HepG2 (cell line): ENCODE results near the gene TMEM233. TPM values are rescaled to one million over a fixed set of nuclear protein-coding genes. Genes with fewer than 3 reads are reported as not detected.

Source experiments
- ATAC-seq: fragments of 200-7000 bp; cut with Tn5 transposase; 3 replicates; pipeline ENCODE4 v1.9.1; 2020; ENCODE audit warnings: mild to moderate bottlenecking, moderate library complexity
- BruUV-seq: library from RNA; stranded (reverse); fragments of 400-500 nt; replicated peaks from 2 replicates; lab custom pipeline; 2021; lab: Mats Ljungman, UMichigan
- CTCF ChIA-PET: fragments of 300-600 bp; formaldehyde crosslinking; extraction: SDS; loops from one replicate; lab custom pipeline; 2021; ENCODE audit warnings: low total read pairs, inconsistent platforms, low intra/inter-chr PET ratio; lab: Yijun Ruan, JAX
- POLR2A ChIA-PET: fragments of 350-600 bp; sonication (Branson Sonifier 250); formaldehyde crosslinking; loops from one replicate; lab custom pipeline; 2020; ENCODE audit warnings: antibody characterized with exemption, inconsistent platforms; lab: Yijun Ruan, JAX
- DNase-seq: peaks from one replicate; pipeline ENCODE4 v3.0.0-alpha.2; 2015; ENCODE audit warnings: low spot score
- FAIRE-seq: peaks from 3 replicates; lab custom pipeline; 2011; peaks lifted over from hg19 to GRCh38; lab: Jason Lieb, UNC
- H2AFZ ChIP-seq: one replicate; pipeline ENCODE4 v1.6.1; 2011; ENCODE audit warnings: low read length, inconsistent platforms
- H3K27ac ChIP-seq: fragments of 300-600 bp; 3 replicates; pipeline ENCODE4 v1.8.0; 2011; ENCODE audit warnings: mixed run types, mild to moderate bottlenecking, mixed read lengths, low read length, inconsistent platforms; ENCODE audit not compliant: insufficient read depth; ENCODE audit errors: extremely low read length
- H3K27me3 ChIP-seq, 2 experiments: fragments of 200-600 bp in 1 of 2; 2 replicates in 1 of 2; 3 replicates in 1 of 2; pipeline versions ENCODE4 v1.6.0 to v1.8.0; 2011; ENCODE audit warnings: low read length in 2 of 2, mild to moderate bottlenecking in 2 of 2, moderate library complexity in 2 of 2, inconsistent platforms in 1 of 2; ENCODE audit not compliant: insufficient read depth in 2 of 2, control insufficient read depth in 1 of 2
- H3K36me3 ChIP-seq, 2 experiments: fragments of 200-600 bp in 1 of 2; replicated peaks in 1 of 2; 2 replicates in 1 of 2; 3 replicates in 1 of 2; pipeline versions ENCODE4 v1.5.1 to v1.8.0; 2011; ENCODE audit warnings: low read length in 2 of 2, inconsistent platforms in 1 of 2; ENCODE audit not compliant: insufficient read depth in 2 of 2, control insufficient read depth in 1 of 2
- H3K4me1 ChIP-seq: 2 replicates; pipeline ENCODE4 v1.5.1; 2012; ENCODE audit warnings: low read length, inconsistent platforms; ENCODE audit not compliant: insufficient read depth
- H3K4me2 ChIP-seq: 2 replicates; pipeline ENCODE4 v1.6.0; 2011; ENCODE audit warnings: low read depth, low read length, inconsistent platforms
- H3K4me3 ChIP-seq, 3 experiments: fragments of 200-600 bp in 1 of 3; sonication (generic), shearing (Covaris generic) in 1 of 3; replicated peaks in 1 of 3; 2 replicates each; pipeline ENCODE4 v1.5.1; 2011 to 2016; ENCODE audit warnings: low read length in 3 of 3, inconsistent platforms in 2 of 3, low read depth in 2 of 3, mild to moderate bottlenecking in 2 of 3, control low read depth in 1 of 3, mixed read lengths in 1 of 3; ENCODE audit not compliant: insufficient read depth in 1 of 3
- H3K79me2 ChIP-seq: one replicate; pipeline ENCODE4 v1.6.1; 2011; ENCODE audit warnings: low read length, inconsistent platforms; ENCODE audit not compliant: insufficient read depth
- H3K9ac ChIP-seq: 2 replicates; pipeline ENCODE4 v1.6.0; 2011; ENCODE audit warnings: mild to moderate bottlenecking, low read depth, low read length, inconsistent platforms; ENCODE audit not compliant: insufficient read depth
- H3K9me3 ChIP-seq: 2 replicates; pipeline ENCODE4 v1.5.1; 2012; ENCODE audit warnings: mild to moderate bottlenecking, low read length
- H4K20me1 ChIP-seq: 2 replicates; pipeline ENCODE4 v1.6.0; 2011; ENCODE audit warnings: inconsistent platforms, mild to moderate bottlenecking, low read length, moderate library complexity; ENCODE audit not compliant: insufficient read depth
- AGO2 ChIP-seq: fragments of 200-400 bp; formaldehyde crosslinking; optimal IDR thresholded peaks from 2 replicates; pipeline ENCODE3; 2017; ENCODE audit warnings: mild to moderate bottlenecking, low read depth, low read length, moderate library complexity
- GABPA ChIP-seq, 2 experiments: IDR thresholded peaks; 2 replicates each; pipeline ENCODE4 v1.6.1; 2011 to 2016; ENCODE audit warnings: low read depth in 2 of 2, low read length in 1 of 2, missing biosample characterization in 1 of 2, missing genetic modification characterization in 1 of 2
- HOMEZ ChIP-seq: IDR thresholded peaks from 2 replicates; pipeline ENCODE4 v1.6.1; 2016; ENCODE audit warnings: low read depth
- JARID2 ChIP-seq: sonication (generic); formaldehyde crosslinking; IDR thresholded peaks from 2 replicates; pipeline ENCODE4 v1.8.1; 2023; ENCODE audit warnings: missing genetic modification reagents, inconsistent platforms; ENCODE audit not compliant: insufficient replicate concordance
- KDM6A ChIP-seq: IDR thresholded peaks from 2 replicates; pipeline ENCODE4 v1.6.1; 2016; ENCODE audit warnings: low read depth
- KMT2A ChIP-seq: sonication (generic); formaldehyde crosslinking; IDR thresholded peaks from 2 replicates; pipeline ENCODE4 v1.4.0; 2020; ENCODE audit warnings: missing genetic modification reagents
- NONO ChIP-seq, 2 experiments: fragments of 450-650 bp in 1 of 2; sonication (generic) in 1 of 2; formaldehyde crosslinking in 1 of 2; IDR thresholded peaks in 1 of 2; conservative IDR thresholded peaks in 1 of 2; 2 replicates each; pipeline versions ENCODE4 v1.6.1 to v1.8.0; 2017 to 2022; ENCODE audit warnings: mild to moderate bottlenecking in 1 of 2, missing genetic modification reagents in 1 of 2, moderate library complexity in 1 of 2
- NPAS2 ChIP-seq: sonication (generic); formaldehyde crosslinking; IDR thresholded peaks from 2 replicates; pipeline ENCODE4 v1.8.0; 2022; ENCODE audit warnings: mild to moderate bottlenecking, missing genetic modification reagents, borderline replicate concordance
- NR2C2 ChIP-seq: sonication (generic); formaldehyde crosslinking; IDR thresholded peaks from 2 replicates; pipeline ENCODE4 v1.4.0; 2020; ENCODE audit warnings: missing genetic modification reagents, mild to moderate bottlenecking, moderate library complexity, borderline replicate concordance
- POGZ ChIP-seq: sonication (generic); formaldehyde crosslinking; IDR thresholded peaks from 2 replicates; pipeline ENCODE4 v1.4.0; 2020; ENCODE audit warnings: mild to moderate bottlenecking, missing genetic modification reagents
- RAD51 ChIP-seq: fragments of 450-650 bp; IDR thresholded peaks from 2 replicates; pipeline ENCODE4 v1.6.1; 2016; ENCODE audit warnings: borderline replicate concordance
- RFX1 ChIP-seq: fragments of 450-650 bp; IDR thresholded peaks from 2 replicates; pipeline ENCODE4 v1.6.1; 2017
- SUZ12 ChIP-seq: fragments of 150-350 bp; IDR thresholded peaks from 2 replicates; pipeline ENCODE4 v1.6.1; 2014; ENCODE audit warnings: low read depth, low read length
- TSC22D2 ChIP-seq: sonication (generic); formaldehyde crosslinking; IDR thresholded peaks from 2 replicates; pipeline ENCODE4 v1.5.1; 2020; ENCODE audit warnings: missing genetic modification reagents, mild to moderate bottlenecking, borderline replicate concordance
- ZNF17 ChIP-seq: sonication (generic); formaldehyde crosslinking; IDR thresholded peaks from 2 replicates; pipeline ENCODE4 v1.5.0; 2020; ENCODE audit warnings: mild to moderate bottlenecking, missing genetic modification reagents
- ZNF230 ChIP-seq: sonication (generic); formaldehyde crosslinking; IDR thresholded peaks from 2 replicates; pipeline ENCODE4 v1.4.0; 2020; ENCODE audit warnings: mild to moderate bottlenecking, missing genetic modification reagents
- ZNF446 ChIP-seq: sonication (generic); formaldehyde crosslinking; IDR thresholded peaks from 2 replicates; pipeline ENCODE4 v1.5.0; 2020; ENCODE audit warnings: mild to moderate bottlenecking, missing genetic modification reagents
- ZNF589 ChIP-seq: sonication (generic); formaldehyde crosslinking; conservative IDR thresholded peaks from 2 replicates; pipeline ENCODE4 v1.8.0; 2022; ENCODE audit warnings: mild to moderate bottlenecking, moderate library complexity, missing genetic modification reagents
- ZNF672 ChIP-seq: sonication (generic); formaldehyde crosslinking; IDR thresholded peaks from 2 replicates; pipeline ENCODE4 v1.8.1; 2022; ENCODE audit warnings: missing genetic modification reagents
- ZNF709 ChIP-seq: sonication (generic); formaldehyde crosslinking; IDR thresholded peaks from 2 replicates; pipeline ENCODE4 v1.5.0; 2020; ENCODE audit warnings: mild to moderate bottlenecking, missing genetic modification reagents
- WGBS: methylation state at CpG from one replicate; pipeline ENCODE4 v1.1.6; 2017; ENCODE audit warnings: low lambda C conversion rate; 5-methylcytosine and 5-hydroxymethylcytosine counted together
- in situ Hi-C: cut with HindIII; loops from 2 replicates; pipeline ENCODE4 v1.10.0; 2017; ENCODE audit warnings: low pct_unique_long_range_greater_than_20kb; ENCODE audit not compliant: extremely low pct_ligation_motif_present
- intact Hi-C: fragments of 100-400 bp; cut with micrococcal nuclease; formaldehyde crosslinking; loops from one replicate; pipeline ENCODE4 v1.10.0; 2022; ENCODE audit not compliant: unreplicated experiment
- polyA plus RNA-seq, 8 experiments: library from polyadenylated mRNA; depleted of rRNA in 3 of 8; stranded (reverse) in 7 of 8; unstranded in 1 of 8; fragments of >200 nt; fragmentation: Illumina TruSeq in 4 of 8; extraction: Trizol in 4 of 8; gene quantifications; 2 replicates each; pipeline versions ENCODE4 v1.2.1 to v1.2.3, GENCODE V29; 2011 to 2016; ENCODE audit warnings: low read depth in 4 of 8, missing spikeins in 1 of 8, mixed read lengths in 1 of 8; ENCODE audit not compliant: insufficient read depth in 1 of 8
- total RNA-seq, 5 experiments: library from RNA; depleted of rRNA; stranded (reverse); fragments of >200 nt; fragmentation: Illumina TruSeq; extraction: Trizol; gene quantifications; 2 replicates each; pipeline ENCODE4 v1.2.3, GENCODE V29; 2016; ENCODE audit warnings: low read depth in 1 of 5
- TF ChIP-seq, protein P1 (sequence below): sonication (generic); formaldehyde crosslinking; IDR thresholded peaks from 2 replicates; pipeline ENCODE4 v1.4.0; 2020; ENCODE audit warnings: missing genetic modification reagents, mild to moderate bottlenecking, borderline replicate concordance
- TF ChIP-seq, protein P2 (sequence below): IDR thresholded peaks from 2 replicates; pipeline ENCODE4 v1.6.1; 2012; ENCODE audit warnings: low read depth, low read length, improper control_type of control experiment

Gene TMEM233
- total and polyA plus RNA-seq, 2 of the 13 experiments (the other 11 are each of a cell fraction or from before 2014, with no cell fraction given), result 0.03 TPM; not detected in 1

DNA sequence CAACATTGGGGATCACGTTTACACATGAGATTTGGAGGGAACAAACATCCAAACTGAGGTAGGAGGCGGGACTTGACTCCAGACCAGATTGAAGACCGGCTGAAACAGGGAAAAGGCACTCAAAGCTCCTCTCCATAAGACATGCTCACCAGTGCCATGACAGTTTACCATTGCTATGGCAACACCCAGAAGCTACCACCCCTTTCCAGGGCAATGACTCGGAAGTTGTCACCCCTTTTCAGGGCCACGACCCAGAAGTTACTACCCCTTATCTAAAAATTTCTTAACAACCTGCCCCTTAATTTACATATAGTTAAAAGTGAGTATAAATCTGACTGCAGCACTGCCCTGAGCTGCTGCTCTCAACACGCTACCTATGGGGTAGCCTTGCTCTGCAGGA is 34.1 kb downstream of the TMEM233 start:
- in situ Hi-C loops, result no loop called here
- BruUV-seq, result no TSS peak
- Histone ChIP-seq H3K4me3 (no peak overlapping the region), H3K27me3 (no peaks in the 10 kb centered on the region), H3K9me3 (no peaks in the 10 kb centered on the region), H3K4me2 (peak overlapping the region; percentile 41), H3K27ac (peak overlapping the region; percentile 54), H2AFZ (no peak overlapping the region), H3K36me3 (no peaks in the 10 kb centered on the region), H3K4me1 (peaks cover 27% of the 10 kb centered on the region), H4K20me1 (no peaks in the 10 kb centered on the region), H3K79me2 (no peaks in the 10 kb centered on the region), H3K9ac (no peak overlapping the region)
- POLR2A ChIA-PET, result no interaction called here
- CTCF ChIA-PET, result no interaction called here
- DNase-seq (no peak), ATAC-seq (no peak), FAIRE-seq (no peak)
- WGBS, result 43% methylated on average over 6 of the region's 6 CpGs
- intact Hi-C loops, result no loop called here
- TF ChIP-seq SUZ12 (no peak), NR2C2 (CRISPR knock-in tag) (peak; percentile 76), GABPA (IDR thresholded peaks at IDR 0.05; ENCODE audit: low read depth, low read length) (peak; percentile 31; the same call in 1 of the 2 replicates), GABPA (CRISPR knock-in tag; IDR thresholded peaks at IDR 0.05; ENCODE audit: low read depth) (peak; percentile 51; the same call in 1 of the 2 replicates), ZNF17 (CRISPR knock-in tag) (no peak), ZNF446 (CRISPR knock-in tag) (no peak), ZNF709 (CRISPR knock-in tag) (no peak), TSC22D2 (CRISPR knock-in tag) (no peak), HOMEZ (CRISPR knock-in tag) (no peak), JARID2 (no peak), RAD51 (no peak), ZNF672 (CRISPR knock-in tag) (no peak), NPAS2 (CRISPR knock-in tag) (no peak), AGO2 (no peak), KDM6A (CRISPR knock-in tag) (no peak), NONO (IDR thresholded peaks at IDR 0.05) (no peak), NONO (CRISPR knock-in tag; conservative IDR thresholded peaks at IDR 0.05) (no peak), POGZ (CRISPR knock-in tag) (no peak), ZNF230 (no peak), ZNF589 (CRISPR knock-in tag) (no peak), KMT2A (CRISPR knock-in tag) (no peak), RFX1 (peak; percentile 28; the same call in 1 of the 2 replicates)
- TF ChIP-seq, protein P1, sequence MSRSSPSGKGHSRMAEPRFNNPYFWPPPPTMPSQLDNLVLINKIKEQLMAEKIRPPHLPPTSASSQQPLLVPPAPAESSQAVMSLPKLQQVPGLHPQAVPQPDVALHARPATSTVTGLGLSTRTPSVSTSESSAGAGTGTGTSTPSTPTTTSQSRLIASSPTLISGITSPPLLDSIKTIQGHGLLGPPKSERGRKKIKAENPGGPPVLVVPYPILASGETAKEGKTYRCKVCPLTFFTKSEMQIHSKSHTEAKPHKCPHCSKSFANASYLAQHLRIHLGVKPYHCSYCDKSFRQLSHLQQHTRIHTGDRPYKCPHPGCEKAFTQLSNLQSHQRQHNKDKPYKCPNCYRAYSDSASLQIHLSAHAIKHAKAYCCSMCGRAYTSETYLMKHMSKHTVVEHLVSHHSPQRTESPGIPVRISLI (CRISPR knock-in tag), result no peak
- TF ChIP-seq, protein P2, sequence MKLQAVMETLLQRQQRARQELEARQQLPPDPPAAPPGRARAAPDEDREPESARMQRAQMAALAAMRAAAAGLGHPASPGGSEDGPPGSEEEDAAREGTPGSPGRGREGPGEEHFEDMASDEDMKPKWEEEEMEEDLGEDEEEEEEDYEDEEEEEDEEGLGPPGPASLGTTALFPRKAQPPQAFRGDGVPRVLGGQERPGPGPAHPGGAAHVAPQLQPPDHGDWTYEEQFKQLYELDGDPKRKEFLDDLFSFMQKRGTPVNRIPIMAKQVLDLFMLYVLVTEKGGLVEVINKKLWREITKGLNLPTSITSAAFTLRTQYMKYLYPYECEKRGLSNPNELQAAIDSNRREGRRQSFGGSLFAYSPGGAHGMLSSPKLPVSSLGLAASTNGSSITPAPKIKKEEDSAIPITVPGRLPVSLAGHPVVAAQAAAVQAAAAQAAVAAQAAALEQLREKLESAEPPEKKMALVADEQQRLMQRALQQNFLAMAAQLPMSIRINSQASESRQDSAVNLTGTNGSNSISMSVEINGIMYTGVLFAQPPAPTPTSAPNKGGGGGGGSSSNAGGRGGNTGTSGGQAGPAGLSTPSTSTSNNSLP, result no peak
